Adrenal gland (tissue), 5 donors: Measurements from ENCODE around the gene LYRM4.

Experiments
- CTCF ChIP-seq, 6 experiments: fragments of 450-650 bp in 4 of 6; fragments of 200-600 bp in 2 of 6; sonication (generic) in 1 of 6; IDR thresholded peaks; 1 replicate in 5 of 6; 2 replicates in 1 of 6; pipeline versions ENCODE4 v1.5.1 to v1.8.0; 2016 to 2021; ENCODE audit warnings: antibody characterized with exemption in 6 of 6, mild to moderate bottlenecking in 2 of 6, moderate library complexity in 1 of 6
- POLR2A ChIP-seq, 2 donors: fragments of 450-650 bp; IDR thresholded peaks; one replicate each; pipeline ENCODE4 v1.6.1; 2017; ENCODE audit warnings: antibody characterized with exemption in 2 of 2, mild to moderate bottlenecking in 2 of 2, moderate library complexity in 1 of 2
- donor health status: DM: no; HTN: no; CAD: no.

GRCh38 chr6:5259428-5259827 is 1.3 kb downstream of the LYRM4 start:
- TF ChIP-seq CTCF (IDR thresholded peaks at IDR 0.05) (no peak), POLR2A (IDR thresholded peaks at IDR 0.05) (no peak)
